ENCODE results near the gene DOCK4.

The DOCK4 gene

DNA sequence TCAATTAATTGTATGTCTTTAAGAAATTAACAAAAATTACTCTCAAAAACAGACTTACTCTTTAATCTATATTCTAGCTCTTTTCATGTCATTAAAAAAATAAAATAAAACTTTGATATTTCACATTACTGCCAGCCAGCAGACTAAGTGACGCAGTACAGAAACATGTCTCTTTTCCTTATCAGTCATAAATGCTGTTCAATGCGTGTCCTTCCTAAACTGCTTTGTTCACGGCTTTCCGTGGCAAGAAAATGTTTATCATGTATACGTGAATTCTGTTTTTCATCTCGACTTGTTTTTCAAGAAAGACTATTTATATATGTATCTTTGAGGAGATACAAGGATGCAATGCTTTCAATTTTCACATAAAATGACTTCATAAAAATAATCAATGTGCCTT, 182.4 kb downstream of the DOCK4 start:
- TF ChIP-seq, protein P1, sequence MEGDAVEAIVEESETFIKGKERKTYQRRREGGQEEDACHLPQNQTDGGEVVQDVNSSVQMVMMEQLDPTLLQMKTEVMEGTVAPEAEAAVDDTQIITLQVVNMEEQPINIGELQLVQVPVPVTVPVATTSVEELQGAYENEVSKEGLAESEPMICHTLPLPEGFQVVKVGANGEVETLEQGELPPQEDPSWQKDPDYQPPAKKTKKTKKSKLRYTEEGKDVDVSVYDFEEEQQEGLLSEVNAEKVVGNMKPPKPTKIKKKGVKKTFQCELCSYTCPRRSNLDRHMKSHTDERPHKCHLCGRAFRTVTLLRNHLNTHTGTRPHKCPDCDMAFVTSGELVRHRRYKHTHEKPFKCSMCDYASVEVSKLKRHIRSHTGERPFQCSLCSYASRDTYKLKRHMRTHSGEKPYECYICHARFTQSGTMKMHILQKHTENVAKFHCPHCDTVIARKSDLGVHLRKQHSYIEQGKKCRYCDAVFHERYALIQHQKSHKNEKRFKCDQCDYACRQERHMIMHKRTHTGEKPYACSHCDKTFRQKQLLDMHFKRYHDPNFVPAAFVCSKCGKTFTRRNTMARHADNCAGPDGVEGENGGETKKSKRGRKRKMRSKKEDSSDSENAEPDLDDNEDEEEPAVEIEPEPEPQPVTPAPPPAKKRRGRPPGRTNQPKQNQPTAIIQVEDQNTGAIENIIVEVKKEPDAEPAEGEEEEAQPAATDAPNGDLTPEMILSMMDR (IDR thresholded peaks at IDR 0.05; ENCODE audit: low read depth, low read length), result no peak
- Histone ChIP-seq H3K9me3 (no peaks in the 10 kb centered on the region), H3K27me3 (no peaks in the 10 kb centered on the region), H3K36me3 (no peaks in the 10 kb centered on the region), H3K4me3 (ENCODE audit: low read depth, low read length) (no peak overlapping the region), H3K4me1 (no peaks in the 10 kb centered on the region; the same call in 1 of the 2 replicates)
- no peak for DNase-seq

DNA sequence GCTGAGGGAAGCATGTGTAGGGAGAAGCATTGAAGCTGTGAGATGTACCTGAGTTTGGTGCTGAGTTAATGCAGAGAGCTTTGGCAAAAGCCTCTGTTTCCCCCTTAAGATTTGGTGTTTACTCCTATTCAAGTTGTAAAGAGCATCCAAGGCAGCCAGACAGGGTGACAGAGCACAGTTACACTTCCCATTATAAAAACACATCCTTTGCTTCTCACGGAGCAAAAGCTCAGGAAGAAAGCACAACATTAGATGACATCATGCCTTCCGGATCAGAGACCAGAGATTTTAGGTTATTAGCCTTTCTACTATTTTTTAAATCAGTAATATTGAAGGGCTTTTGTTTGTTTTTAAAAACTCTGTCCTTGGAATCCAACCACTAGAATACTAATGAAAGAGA, 182.9 kb downstream of the DOCK4 start:
- no peak overlapping the region for H3K4me3 ChIP-seq (ENCODE audit: low read depth, low read length)
- no peak for DNase-seq
- no peaks in the 10 kb centered on the region for H3K9me3 ChIP-seq
- H3K27me3 ChIP-seq, result no peaks in the 10 kb centered on the region
- H3K4me1 ChIP-seq, result no peaks in the 10 kb centered on the region; the same call in 1 of the 2 replicates
- TF ChIP-seq, protein P1 (IDR thresholded peaks at IDR 0.05; ENCODE audit: low read depth, low read length), result no peak
- H3K36me3 ChIP-seq, result no peaks in the 10 kb centered on the region

DNA sequence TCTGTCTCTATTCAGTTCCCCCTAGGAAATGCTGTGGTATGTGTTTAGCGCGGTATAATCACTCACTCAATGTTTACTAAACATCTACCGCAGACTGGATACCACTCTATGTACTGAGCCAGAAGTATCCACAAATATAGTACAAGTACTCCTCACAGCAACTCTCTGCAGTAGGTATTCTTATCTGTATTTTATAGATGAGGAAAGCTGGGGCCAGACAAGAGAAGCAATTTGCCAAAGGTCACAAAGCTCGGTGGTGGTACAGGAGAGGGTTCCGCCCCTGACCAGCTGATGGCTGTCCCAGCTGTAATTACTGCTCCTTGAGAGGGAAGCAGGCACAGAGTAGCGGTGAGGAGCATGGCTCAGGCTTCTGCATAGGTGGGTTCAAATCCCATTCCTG, 184.1 kb downstream of the DOCK4 start:
- Histone ChIP-seq H3K36me3 (no peaks in the 10 kb centered on the region), H3K4me1 (no peaks in the 10 kb centered on the region; the same call in 1 of the 2 replicates), H3K27me3 (no peaks in the 10 kb centered on the region), H3K4me3 (ENCODE audit: low read depth, low read length) (no peak overlapping the region), H3K9me3 (no peaks in the 10 kb centered on the region)
- TF ChIP-seq, protein P1 (IDR thresholded peaks at IDR 0.05; ENCODE audit: low read depth, low read length), result no peak
- no peak for DNase-seq

DNA sequence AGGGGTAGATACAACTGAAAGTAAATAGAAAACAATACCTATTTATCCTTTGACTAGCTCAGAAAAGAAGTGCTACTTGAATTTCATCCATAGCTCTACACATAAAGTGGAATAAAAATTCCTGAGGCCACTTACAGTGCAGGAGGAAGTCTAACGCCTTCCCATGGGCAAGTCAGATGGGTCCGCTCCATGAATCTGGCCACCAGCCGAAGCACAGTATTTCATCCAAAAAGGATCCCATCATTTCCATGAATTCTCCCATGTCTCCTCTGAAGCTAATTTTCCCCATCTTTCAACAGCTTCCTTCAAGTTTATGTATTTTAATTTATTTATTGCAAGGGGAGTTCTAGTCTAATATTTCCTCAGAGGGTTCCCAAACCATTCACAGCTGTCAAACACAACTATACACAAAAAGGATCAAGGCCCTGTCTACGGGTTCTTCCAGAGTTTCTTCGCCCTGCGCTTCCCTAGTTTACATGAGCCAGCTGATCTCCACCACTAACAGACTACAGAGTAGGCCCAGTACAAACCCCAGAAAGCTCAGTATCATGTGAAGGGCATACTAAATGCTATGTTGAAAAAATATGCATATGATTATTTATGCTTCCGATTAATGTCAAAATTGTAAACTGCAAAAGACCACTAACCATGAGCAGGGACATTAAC, 184.7 kb downstream of the DOCK4 start:
- Histone ChIP-seq H3K4me1 (no peaks in the 10 kb centered on the region; the same call in 1 of the 2 replicates), H3K9me3 (no peaks in the 10 kb centered on the region), H3K4me3 (ENCODE audit: low read depth, low read length) (no peak overlapping the region), H3K36me3 (no peaks in the 10 kb centered on the region), H3K27me3 (no peaks in the 10 kb centered on the region)
- TF ChIP-seq, protein P1 (IDR thresholded peaks at IDR 0.05; ENCODE audit: low read depth, low read length), result no peak
- DNase-seq, result no peak

DNA sequence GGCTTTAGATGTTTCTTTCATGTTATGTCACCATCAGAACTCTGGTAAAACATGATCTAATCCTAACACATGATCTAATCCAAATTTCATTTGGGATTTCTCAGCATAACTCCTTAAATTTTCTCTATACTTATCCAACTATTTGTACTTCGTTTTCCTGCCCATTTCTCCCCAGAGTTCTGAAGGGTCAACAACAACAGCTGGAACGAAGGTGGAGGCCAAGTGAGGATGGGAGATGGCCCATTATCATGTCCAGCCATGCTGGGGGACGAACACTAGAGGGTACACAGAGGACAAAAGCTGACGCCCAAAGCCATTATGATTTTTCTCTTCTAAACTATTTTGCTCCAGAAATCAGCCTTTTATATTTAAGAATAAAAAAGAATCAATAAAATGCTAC, 185.4 kb downstream of the DOCK4 start:
- H3K9me3 ChIP-seq, result no peaks in the 10 kb centered on the region
- no peak for DNase-seq
- no peak overlapping the region for H3K4me3 ChIP-seq (ENCODE audit: low read depth, low read length)
- H3K36me3 ChIP-seq, result no peaks in the 10 kb centered on the region
- no peaks in the 10 kb centered on the region; the same call in 1 of the 2 replicates for H3K4me1 ChIP-seq
- TF ChIP-seq, protein P1 (IDR thresholded peaks at IDR 0.05; ENCODE audit: low read depth, low read length), result no peak
- H3K27me3 ChIP-seq, result no peaks in the 10 kb centered on the region

DNA sequence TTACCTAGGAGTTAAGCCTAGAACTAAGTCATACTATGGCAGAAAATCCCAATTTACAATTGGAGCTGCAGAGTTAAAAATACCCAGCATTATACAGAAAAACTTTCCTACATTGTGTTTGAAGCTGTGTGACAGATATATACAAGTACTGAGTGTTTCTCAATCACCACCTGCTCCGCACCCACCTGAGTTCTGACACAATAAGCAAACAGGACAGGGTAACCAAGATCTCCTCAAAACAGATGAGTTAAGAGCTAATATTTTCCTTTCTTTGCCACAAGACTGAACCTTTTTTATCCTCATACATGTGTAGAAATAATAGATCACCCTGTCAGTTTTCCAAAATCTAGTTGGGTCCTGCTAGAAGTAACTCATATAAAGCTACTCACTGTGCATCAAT, 186.3 kb downstream of the DOCK4 start:
- H3K4me3 ChIP-seq (ENCODE audit: low read depth, low read length), result no peak overlapping the region
- no peaks in the 10 kb centered on the region; the same call in 1 of the 2 replicates for H3K4me1 ChIP-seq
- DNase-seq, result no peak
- no peaks in the 10 kb centered on the region for H3K36me3 ChIP-seq
- no peaks in the 10 kb centered on the region for H3K9me3 ChIP-seq
- TF ChIP-seq, protein P1 (IDR thresholded peaks at IDR 0.05; ENCODE audit: low read depth, low read length), result no peak
- H3K27me3 ChIP-seq, result no peaks in the 10 kb centered on the region

Data from BE2C (cell line).